ENCODE results near the gene SELENOK. TPM values are rescaled to one million over a fixed set of nuclear protein-coding genes. Genes with fewer than 3 reads are reported as not detected.

SELENOK gene
- total and polyA plus RNA-seq, 2 of the 13 experiments (the other 11 are each of a cell fraction or from before 2014, with no cell fraction given), result 67.0 to 81.0 TPM

- TF ChIP-seq, protein P1, sequence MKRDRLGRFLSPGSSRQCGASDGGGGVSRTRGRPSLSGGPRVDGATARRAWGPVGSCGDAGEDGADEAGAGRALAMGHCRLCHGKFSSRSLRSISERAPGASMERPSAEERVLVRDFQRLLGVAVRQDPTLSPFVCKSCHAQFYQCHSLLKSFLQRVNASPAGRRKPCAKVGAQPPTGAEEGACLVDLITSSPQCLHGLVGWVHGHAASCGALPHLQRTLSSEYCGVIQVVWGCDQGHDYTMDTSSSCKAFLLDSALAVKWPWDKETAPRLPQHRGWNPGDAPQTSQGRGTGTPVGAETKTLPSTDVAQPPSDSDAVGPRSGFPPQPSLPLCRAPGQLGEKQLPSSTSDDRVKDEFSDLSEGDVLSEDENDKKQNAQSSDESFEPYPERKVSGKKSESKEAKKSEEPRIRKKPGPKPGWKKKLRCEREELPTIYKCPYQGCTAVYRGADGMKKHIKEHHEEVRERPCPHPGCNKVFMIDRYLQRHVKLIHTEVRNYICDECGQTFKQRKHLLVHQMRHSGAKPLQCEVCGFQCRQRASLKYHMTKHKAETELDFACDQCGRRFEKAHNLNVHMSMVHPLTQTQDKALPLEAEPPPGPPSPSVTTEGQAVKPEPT (CRISPR knock-in tag; IDR thresholded peaks at IDR 0.05; ENCODE audit: low read depth), result no peak
- peak; percentile 75; the same call in 1 of the 2 replicates for TF ChIP-seq ZNF572 (CRISPR knock-in tag; IDR thresholded peaks at IDR 0.05)
- TF ChIP-seq PHF5A (CRISPR knock-in tag; IDR thresholded peaks at IDR 0.05; ENCODE audit: low read depth, unreplicated experiment), result peak; percentile 11
- TF ChIP-seq HIVEP1 (CRISPR knock-in tag; IDR thresholded peaks at IDR 0.05), result no peak
- TF ChIP-seq ZNF20 (CRISPR knock-in tag; IDR thresholded peaks at IDR 0.05), result 0 out of 2 replicates have a peak, but pooled peaks have one; percentile 42
- TF ChIP-seq ZNF451 (CRISPR knock-in tag; IDR thresholded peaks at IDR 0.05), result no peak
- TF ChIP-seq, protein P2, sequence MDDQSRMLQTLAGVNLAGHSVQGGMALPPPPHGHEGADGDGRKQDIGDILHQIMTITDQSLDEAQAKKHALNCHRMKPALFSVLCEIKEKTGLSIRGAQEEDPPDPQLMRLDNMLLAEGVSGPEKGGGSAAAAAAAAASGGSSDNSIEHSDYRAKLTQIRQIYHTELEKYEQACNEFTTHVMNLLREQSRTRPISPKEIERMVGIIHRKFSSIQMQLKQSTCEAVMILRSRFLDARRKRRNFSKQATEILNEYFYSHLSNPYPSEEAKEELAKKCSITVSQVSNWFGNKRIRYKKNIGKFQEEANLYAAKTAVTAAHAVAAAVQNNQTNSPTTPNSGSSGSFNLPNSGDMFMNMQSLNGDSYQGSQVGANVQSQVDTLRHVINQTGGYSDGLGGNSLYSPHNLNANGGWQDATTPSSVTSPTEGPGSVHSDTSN (CRISPR knock-in tag; IDR thresholded peaks at IDR 0.05; ENCODE audit: borderline replicate concordance), result no peak
- no peak for TF ChIP-seq DPF2 (CRISPR knock-in tag; IDR thresholded peaks at IDR 0.05; ENCODE audit: borderline replicate concordance, low read depth)
- no peak for TF ChIP-seq SRSF4 (IDR thresholded peaks at IDR 0.05; ENCODE audit: low read depth, low read length, poor library complexity, severe bottlenecking)
- TF ChIP-seq ERF (CRISPR knock-in tag; IDR thresholded peaks at IDR 0.05), result no peak
- no peak for TF ChIP-seq KMT2A (CRISPR knock-in tag; IDR thresholded peaks at IDR 0.05)
- TF ChIP-seq YY1 (IDR thresholded peaks at IDR 0.05; ENCODE audit: insufficient read depth, insufficient replicate concordance, low read depth, low read length), result no peak
- TF ChIP-seq SCMH1 (CRISPR knock-in tag; IDR thresholded peaks at IDR 0.05; ENCODE audit: borderline replicate concordance), result no peak
- TF ChIP-seq ZNF777 (CRISPR knock-in tag; IDR thresholded peaks at IDR 0.05), result no peak
- TF ChIP-seq KAT8 (CRISPR knock-in tag; IDR thresholded peaks at IDR 0.05), result peak; percentile 21; the same call in 1 of the 2 replicates
- TF ChIP-seq ZNF616 (CRISPR knock-in tag; IDR thresholded peaks at IDR 0.05; ENCODE audit: low read depth), result 0 out of 2 replicates have a peak, but pooled peaks have one; percentile 32
- TF ChIP-seq CSRNP1 (CRISPR knock-in tag; IDR thresholded peaks at IDR 0.05), result no peak
- TF ChIP-seq CREB1 (IDR thresholded peaks at IDR 0.05), result no peak
- TF ChIP-seq CREB1 (CRISPR knock-in tag; IDR thresholded peaks at IDR 0.05), result no peak
- no peak for TF ChIP-seq ZNF44 (CRISPR knock-in tag; IDR thresholded peaks at IDR 0.05)
- TF ChIP-seq, protein P3, sequence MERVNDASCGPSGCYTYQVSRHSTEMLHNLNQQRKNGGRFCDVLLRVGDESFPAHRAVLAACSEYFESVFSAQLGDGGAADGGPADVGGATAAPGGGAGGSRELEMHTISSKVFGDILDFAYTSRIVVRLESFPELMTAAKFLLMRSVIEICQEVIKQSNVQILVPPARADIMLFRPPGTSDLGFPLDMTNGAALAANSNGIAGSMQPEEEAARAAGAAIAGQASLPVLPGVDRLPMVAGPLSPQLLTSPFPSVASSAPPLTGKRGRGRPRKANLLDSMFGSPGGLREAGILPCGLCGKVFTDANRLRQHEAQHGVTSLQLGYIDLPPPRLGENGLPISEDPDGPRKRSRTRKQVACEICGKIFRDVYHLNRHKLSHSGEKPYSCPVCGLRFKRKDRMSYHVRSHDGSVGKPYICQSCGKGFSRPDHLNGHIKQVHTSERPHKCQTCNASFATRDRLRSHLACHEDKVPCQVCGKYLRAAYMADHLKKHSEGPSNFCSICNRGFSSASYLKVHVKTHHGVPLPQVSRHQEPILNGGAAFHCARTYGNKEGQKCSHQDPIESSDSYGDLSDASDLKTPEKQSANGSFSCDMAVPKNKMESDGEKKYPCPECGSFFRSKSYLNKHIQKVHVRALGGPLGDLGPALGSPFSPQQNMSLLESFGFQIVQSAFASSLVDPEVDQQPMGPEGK (CRISPR knock-in tag; IDR thresholded peaks at IDR 0.05), result no peak
- TF ChIP-seq AGO2 (optimal IDR thresholded peaks at IDR 0.05; ENCODE audit: low read depth, low read length), result no peak
These were observed 46.4 kb downstream of the SELENOK start (continued) for GRCh38 chr3:53845103-53845880.
